Fibroblast of pulmonary artery (primary cell): ENCODE data around the gene OPRL1.
"Not testable (repeated sequence)": the region's sequence is repeated elsewhere in the genome, so short reads cannot be mapped to it uniquely, and the experiment has no call there.

Source experiments
- DNase-seq: peaks from one replicate; pipeline ENCODE4 v3.0.0-alpha.2; 2010; ENCODE audit warnings: low read depth
- H3K4me3 ChIP-seq: replicated peaks from 2 replicates; pipeline ENCODE4 v1.5.1; 2011; ENCODE audit warnings: low read depth, mild to moderate bottlenecking, control low read depth, low read length, moderate library complexity
- CTCF ChIP-seq: IDR thresholded peaks from 2 replicates; pipeline ENCODE4 v1.5.1; 2011; ENCODE audit warnings: mild to moderate bottlenecking, control low read depth, low read length, inconsistent platforms; ENCODE audit errors: missing control alignments

The OPRL1 gene

DNA sequence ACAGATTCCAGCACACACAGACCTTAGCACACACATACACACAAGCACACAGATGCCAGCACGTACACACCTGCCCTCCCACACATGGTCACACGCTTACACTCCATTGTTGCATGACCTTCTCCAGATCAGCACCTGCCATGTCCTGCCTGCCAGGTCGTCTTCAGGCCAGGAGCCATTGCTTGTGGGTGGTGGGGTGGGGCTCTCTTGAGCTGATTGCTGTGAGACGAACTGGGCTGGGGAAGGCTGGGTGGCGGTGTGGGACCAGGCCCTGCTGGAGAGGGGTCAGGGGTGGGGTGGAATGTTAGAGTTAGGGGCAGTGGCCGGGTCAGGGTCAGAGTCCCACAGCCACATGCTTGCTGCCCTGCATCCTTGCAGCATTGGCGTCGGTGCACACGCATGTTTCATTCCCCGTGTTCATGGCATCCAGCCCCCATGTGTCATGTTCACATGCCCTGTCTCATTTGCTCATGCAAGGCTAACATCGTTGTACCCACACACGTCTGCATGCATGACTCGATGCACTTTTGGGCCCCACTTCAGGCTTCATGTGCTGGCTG is 34.0 kb downstream of the OPRL1 start:
- DNase-seq = no peak

GRCh38 chr20:64114356-64114971 is 34.6 kb downstream of the OPRL1 start:
- DNase-seq = no peak
- no peak for TF ChIP-seq CTCF
- no peak overlapping the region for H3K4me3 ChIP-seq

More for the DNA sequence above, 34.0 kb downstream of the OPRL1 start:
- H3K4me3 ChIP-seq = no peak overlapping the region
- no peak for TF ChIP-seq CTCF

DNA sequence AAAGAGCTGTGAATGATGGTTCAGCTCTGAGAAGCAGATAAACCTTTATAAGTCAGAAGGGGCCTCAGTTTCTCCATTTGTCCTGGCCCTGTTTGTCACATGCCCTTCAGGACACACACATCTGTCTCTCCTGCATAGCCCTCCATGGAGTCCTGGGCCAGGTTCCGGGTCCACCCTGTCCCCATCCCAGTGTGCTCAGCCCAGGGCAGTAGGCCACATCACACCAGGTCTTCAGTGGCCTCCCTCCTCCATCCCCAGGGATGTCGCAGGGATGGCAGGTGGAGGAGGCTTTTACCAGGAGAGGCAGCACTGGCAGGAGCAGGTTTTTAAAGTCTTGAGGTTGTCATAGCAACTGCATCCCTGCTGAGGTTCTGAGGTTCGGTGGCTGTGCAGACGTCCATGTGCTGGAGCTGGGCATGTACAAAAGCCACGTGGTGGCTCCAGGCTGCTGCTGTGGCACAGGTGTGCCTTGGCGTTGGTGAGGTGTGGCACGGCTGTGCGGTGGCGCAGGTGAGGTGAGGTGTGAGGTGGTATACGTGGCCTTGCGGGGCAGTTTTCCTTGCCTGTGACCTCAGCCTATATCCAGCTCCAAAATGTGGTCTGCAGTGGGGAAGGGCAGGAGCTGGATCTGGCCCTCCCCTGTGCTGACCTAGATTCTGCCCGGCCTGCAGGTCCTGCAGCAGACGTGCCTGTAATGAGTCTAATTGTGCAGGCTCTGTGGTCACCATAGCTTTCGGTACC is 35.5 kb downstream of the OPRL1 start:
- no peak for DNase-seq
- H3K4me3 ChIP-seq = no peak overlapping the region
- TF ChIP-seq CTCF = no peak

DNA sequence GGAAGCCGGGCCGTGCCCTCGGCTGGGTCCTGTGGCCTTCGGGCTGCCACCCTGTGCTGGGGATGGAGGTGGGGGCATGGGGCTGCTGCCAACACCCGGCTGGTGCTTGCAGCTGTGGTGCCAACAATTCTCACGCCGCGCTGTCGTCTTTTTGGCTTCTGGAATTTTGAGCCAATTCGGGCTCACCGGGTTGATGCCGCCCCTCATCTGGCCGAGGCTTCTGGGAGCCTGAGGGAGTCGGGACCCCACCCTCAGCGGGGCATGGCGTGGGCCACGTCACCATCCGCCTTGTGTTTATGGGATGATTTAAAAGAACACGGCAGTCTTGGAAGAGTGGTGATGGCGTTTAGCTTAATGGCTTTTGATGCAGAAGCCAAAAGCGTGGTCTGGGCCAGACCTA is 36.1 kb downstream of the OPRL1 start:
- no peak overlapping the region for H3K4me3 ChIP-seq
- no peak for DNase-seq
- TF ChIP-seq CTCF = no peak

GRCh38 chr20:64116541-64117431 is 36.9 kb downstream of the OPRL1 start:
- no peak for DNase-seq
- no peak overlapping the region for H3K4me3 ChIP-seq

GRCh38 chr20:64117432-64117777 is 37.5 kb downstream of the OPRL1 start:
- not testable (repeated sequence) for DNase-seq, H3K4me3 ChIP-seq

More at GRCh38 chr20:64116541-64117431, 36.9 kb downstream of the OPRL1 start:
- no peak for TF ChIP-seq CTCF

DNA sequence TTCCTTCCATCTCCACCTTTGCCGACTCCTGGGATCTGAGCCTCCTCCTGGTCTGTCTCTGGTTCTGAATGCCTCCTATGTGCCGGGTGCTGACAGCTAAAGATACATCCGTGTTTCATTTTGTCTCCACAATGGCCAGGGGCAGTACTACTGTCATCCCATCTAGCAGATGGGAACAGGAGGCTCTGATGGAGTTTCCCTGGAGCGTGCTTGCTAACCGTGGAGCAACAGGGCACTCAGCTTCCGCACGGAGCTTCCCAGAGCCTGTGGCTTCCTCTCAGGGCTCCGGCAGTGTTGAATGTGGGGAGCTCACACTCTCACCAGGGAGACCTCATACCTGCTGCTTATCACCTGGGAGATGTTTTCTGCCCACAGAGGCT is 39.4 kb downstream of the OPRL1 start:
- TF ChIP-seq CTCF = no peak
- DNase-seq = no peak
- H3K4me3 ChIP-seq = no peak overlapping the region
